Measurements from ENCODE around the gene HNRNPAB.
"Not testable (repeated sequence)": the region's sequence is repeated elsewhere in the genome, so short reads cannot be mapped to it uniquely, and the experiment has no call there.

The HNRNPAB gene

GRCh38 chr5:178198151-178198550 lies 6.2 kb upstream of the HNRNPAB start:
- DNase-seq, result not testable (repeated sequence)

DNA sequence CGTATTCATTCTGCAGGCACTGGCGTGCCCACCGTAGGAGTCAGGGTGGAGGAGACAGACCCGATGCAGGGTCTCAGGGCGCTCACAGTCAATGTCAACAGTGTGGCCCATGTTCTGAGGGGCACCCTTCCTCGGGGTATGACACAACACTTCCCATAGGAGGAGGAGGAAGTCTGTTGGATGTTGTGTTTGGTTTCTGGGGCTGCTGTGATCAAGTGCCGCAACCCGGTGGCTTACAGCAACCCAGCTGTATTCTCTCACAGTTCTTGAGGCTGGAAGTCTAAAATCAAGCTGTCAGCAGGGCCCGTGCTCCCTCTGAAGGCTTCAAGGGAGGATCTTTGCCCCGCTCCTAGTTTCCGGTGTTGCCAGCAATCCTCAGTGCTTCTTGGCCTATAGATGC lies 5.6 kb upstream of the HNRNPAB start:
- no peak for DNase-seq

- DNase-seq, result no peak
These were observed 4.5 kb upstream of the HNRNPAB start for GRCh38 chr5:178199581-178200434.

DNA sequence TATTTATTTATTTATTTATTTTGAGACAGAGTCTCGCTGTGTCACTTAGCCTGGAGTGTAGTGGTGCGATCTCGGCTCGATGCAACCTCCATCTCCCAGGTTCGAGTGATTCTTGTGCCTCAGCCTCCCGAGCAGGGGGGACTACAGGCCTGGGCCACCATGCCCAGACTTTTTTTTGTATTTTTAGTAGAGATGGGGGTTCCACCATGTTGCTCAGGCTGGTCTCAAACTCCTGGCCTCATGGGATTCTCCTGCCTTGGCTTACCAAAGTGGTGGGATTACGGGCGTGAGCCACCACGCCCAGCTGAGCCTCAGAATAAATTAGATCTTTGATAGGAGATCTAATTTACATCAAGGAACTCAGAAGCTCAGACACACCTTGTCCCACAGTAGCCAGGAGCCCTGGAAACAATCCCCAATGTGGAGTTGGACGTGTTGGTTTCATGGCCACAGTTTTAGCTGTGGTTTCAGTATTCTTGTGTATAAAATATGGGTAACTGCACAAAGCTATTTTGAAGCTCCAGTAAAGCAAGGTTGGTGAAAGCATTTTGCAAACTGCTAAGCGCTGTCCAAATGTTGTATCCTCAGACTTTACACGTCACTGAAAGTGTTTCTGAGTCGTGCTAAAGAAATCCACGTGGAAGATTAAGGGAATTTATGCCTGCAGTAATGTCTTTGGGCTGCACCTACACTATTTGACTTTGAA lies 3.0 kb upstream of the HNRNPAB start:
- DNase-seq, result no peak

DNA sequence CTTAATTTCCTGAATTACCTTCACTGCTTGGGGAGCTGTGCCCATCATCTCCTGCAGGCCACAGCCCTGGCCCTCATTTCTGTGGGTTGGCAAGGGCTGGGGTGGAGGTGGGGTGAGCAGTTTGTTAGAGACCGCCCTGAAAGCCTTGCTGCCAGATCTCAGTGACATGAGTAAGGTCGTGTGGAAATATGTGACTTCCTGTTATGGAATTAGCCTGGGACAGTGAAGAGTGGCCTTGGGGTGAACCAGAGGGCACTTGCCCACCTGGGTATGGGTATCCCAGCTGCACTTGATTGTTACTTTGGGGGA lies 2.5 kb upstream of the HNRNPAB start:
- no peak for DNase-seq

DNA sequence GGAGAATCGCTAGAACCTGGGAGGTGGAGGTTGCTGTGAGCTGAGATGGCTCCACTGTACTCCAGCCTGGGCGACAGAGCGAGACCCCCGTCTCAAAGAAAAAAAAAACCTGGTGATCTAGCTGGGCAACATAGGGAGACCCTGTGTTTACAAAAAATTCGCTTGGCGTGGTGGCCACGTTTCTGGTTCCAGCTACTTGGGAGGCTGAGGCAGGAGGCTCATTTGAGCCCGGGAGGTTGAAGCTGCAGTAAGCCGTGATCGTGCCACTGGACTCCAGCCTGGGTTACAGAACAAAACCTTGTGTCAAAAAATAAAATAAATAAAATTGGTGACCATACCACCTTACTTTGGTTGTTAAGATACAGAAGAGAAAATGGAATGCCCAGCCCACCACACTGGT lies 1.8 kb upstream of the HNRNPAB start:
- DNase-seq, result no peak

DNA sequence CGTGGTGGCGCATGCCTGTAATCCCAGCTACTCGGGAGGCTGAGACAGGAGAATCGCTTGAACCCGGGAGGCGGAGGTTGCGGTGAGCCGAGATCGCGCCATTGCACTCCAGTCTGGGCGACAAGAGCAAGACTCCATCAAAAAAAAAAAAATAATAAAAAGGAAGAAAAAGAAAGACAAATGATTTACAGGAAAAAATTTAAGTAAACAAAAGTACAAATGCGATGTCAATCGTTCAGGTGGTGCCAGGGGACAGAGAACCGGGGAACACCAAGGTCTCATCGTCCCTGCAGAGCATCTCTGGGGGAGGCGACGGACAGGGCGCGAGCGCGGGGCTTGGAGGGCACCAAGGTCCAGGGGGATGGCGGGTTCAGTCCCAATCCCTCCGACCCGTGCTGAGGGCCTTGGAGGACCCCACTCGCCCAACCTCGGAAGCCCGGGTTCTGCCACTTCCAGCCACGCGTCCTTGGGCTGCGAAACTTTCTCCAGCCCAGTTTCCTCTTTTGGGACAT lies 607 bp upstream of the HNRNPAB start:
- DNase-seq, result no peak

DNA sequence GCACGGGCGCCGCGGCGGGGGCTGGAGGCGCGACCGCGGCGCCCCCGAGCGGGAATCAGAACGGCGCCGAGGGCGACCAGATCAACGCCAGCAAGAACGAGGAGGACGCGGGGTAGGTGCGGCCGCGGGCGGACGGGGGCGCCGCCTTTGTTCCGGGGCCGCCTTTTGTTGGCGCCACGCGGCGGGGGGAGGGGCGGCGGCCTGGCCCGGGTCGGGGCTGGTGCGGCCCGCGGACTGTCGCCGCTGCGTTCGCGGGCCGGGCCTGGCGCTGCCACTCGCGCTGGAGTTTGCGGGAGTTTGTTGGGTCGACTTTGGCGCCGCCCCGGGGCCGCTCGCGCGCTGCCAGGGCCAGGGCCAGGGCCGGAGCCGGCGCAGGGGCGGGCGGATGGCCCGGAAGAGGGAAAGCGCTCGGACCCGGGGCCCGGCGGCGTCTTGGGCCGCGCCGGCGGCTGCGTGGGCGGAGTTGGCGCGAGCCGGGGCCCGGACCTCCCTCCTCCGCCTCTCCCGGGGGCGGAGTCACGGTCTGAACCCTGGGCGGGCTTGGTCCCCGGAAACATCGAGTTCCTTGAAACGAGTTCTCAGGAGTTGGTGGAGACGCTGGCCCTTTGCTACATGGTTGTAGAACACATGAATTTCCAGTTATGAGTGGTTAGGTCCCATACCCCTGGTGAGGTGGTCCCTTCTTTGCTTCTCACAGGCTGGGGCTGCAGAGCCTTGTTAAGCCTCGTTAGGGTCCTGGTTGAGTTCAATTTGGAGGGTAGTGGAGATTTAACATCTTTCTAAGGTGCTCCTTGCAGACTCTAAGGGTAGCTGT lies 809 bp downstream of the HNRNPAB start:
- DNase-seq, result peak; percentile 68

DNA sequence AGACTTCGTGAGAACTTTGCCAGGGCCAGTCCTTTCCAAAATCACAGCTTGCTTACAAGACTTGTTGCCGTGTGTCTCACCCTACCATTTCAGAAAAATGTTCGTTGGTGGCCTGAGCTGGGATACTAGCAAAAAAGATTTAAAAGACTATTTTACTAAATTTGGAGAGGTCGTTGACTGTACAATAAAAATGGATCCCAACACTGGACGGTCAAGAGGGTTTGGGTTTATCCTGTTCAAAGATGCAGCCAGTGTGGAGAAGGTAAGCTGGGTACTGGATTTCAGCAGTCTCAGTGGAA lies 1.4 kb downstream of the HNRNPAB start:
- DNase-seq, result no peak

DNA sequence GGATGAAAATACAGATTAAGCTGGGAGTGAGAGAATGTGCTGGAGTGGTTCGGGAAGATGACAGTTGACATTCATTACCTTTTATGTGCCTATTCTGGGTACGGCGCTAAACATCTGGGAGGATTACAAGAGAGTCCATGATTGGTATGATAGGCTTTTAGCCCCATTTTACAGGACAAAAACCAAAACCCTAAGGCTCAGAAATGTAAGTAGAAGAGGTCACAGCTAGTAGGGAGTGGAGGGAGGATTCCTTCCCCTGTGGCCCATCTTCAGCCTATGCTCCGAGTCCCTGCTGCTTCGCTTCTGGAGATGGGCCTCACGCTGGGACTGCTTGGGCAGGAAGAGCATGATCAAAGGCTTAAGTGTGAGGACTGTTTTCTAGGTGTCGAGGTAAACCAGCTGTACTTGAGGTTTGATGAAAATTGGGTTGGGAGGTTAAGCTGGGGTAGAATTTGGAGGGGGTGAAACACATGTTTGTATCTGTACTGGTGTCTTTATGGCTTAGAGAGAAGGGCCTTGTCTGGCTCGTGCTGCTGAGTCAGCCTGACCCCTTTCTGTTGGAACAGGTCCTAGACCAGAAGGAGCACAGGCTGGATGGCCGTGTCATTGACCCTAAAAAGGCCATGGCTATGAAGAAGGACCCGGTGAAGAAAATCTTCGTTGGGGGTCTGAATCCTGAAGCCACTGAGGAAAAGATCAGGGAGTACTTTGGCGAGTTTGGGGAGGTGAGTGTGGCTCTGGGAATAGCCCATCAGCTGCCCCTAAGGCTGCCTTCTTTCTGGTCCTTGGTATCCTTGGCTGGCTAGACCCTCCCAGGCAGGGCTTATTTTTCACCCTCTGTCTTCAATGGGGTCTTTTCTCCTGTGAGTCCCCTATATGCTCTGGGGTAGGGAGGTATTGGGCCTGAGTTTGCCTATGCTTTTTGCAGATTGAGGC lies 2.1 kb downstream of the HNRNPAB start:
- DNase-seq, result no peak

GRCh38 chr5:178207183-178207916 lies 3.0 kb downstream of the HNRNPAB start:
- no peak for DNase-seq

DNA sequence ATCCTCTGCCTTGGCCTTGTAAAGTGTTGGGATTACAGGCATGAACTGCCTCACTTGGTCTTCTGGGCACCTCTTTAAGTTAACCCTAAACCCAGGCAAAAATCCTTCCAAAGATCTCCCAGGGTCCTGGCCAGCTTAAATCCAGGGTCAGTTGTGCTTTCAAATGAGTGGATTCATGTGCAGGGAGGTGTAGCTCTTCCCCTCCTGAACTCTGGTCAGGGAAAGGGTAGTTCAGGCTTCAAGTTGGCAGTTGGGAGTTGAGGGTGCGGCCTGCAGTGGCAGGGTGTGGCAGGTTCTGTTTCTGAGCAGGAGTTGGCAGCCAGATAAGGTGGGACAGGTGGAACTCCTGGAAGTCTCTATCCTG lies 3.6 kb downstream of the HNRNPAB start:
- DNase-seq, result no peak

DNA sequence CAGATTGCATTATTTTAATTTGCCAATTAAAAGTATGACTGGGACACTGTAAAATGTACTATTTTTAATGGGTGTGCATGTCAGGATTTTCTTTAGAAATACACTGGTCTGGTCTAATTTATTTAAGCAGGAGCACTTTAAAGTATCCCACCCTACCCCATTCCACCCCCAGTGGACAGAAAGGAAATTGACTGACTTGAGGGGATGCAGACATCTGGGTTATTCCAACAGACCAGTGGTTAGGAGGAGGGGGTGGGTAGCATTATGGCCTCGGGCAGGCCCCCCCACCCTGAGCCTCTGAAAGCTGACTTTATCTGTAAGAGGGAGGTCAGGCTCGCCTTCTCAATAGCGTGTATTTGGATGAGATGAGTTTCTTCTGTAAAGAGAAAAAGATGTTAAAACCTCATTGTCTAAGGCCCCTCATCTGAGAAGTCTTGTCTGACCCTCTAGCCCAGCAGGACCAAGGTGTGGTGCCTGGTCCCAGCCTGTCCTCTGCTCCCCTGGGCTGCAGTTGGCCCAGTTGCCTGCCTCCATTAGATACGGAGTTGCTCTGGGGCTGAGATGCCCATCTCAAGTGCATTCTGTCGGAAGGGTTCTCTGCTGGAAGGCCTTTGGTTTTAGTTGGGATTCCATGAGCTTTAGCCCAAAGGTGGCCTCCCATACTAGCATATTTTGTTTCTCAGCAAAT lies 4.4 kb downstream of the HNRNPAB start:
- DNase-seq, result no peak

GRCh38 chr5:178209334-178210072 lies 5.2 kb downstream of the HNRNPAB start:
- DNase-seq, result no peak

GRCh38 chr5:178210073-178210535 lies 5.8 kb downstream of the HNRNPAB start:
- no peak for DNase-seq

DNA sequence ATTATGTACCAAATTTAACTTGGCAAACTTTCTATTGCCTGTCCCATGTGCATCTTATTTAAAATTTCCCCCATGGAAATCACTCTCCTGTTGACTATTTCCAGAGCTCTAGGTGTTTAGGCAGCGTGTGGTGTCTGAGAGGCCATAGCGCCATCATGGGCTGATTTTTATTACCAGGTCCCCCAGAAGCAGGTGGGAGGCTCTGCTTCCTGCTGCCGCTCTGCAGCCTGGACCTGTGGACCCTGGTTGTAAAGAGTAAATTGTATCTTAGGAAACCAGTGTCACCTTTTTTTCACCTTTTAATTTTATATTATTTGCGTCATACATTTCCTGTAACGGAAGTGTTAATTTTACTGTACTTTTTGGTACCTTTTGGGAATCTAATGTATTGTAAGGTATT lies 6.4 kb downstream of the HNRNPAB start:
- DNase-seq, result no peak

DNA sequence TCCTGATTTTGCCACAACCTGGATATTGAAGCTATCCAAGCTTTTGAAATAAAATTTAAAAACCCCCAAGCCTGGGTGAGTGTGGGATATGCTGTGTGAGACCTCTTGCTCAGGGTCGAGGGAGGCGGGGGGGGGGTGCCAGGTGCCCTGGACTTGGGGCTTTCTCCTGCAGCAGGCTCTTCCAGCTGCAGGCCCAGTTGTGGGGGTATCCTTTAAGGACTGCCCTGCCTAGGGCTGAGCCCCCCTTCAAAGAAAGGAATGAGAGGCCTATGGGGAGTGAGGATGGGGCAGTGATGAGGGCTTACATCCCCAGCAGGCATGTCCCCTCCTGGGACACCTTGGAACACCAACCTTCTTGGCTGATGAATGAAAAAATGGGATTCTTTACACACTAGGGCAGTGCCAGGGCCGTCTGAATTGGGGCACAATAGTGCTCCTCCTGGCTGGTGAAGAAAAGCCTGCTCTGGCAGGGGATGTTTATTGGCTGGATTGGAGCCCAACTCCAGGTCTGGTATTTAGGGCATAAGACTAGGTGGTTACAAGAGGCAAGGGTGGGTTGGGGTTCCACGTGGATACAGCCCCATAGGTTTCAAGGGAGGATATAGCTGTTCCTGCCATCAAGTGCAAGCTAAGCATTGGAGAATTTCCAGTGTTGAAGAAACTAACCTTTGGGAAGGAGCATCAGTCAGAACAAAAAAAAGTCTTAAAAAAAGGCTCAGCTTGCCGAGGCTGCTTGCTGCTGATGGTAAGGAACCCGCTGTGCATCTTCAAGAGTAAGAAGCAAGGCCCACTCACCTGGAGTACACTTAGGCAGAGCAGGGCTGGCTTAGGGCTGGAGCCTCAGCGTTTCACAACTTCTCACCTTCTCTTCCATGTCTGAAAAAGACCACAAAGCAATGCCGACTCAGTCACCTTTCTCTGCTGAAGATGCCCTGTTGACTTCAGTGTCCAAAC lies 7.0 kb downstream of the HNRNPAB start:
- DNase-seq, result no peak

DNA sequence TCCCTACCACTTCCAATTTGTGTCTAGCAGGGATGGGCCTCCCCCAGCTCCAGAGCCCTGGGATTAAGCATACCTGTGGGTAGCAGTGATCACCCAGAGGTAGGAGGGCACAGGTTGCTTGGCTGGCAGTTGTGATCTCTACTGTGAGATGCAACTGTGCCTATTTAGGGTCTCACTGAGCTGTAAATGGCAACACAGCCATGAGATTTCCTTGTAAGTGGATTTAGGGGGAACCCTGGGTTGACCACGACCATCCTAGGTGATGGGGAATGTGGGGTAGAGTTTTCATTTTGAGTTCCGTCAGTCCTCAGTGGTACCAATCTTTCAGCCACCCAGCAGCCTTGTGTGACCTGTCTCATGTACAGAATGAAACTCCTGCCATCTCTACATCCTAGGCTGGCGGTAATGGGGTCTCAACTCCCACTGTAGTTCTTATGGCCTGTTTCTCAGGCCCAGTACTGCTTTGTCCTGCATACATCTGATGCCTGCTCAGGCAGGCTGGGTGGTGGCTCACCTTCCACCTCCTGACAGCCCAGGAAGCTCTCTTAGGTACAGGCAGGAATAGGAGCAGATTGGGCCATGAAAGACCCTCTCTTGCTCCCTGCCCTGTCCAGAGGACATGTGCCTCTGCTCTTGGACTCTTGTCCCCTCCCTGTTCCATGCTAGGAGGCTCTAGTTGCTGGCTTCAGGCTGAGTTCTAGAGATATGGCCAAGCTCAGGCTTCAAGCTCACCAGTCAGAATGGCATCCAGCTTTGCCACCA lies 8.1 kb downstream of the HNRNPAB start:
- DNase-seq, result no peak

Data from stimulated activated naive CD4-positive, alpha-beta T cell treated with Interleukin-2 at 50 U/mL for 16 hours (primary cell).